K562 (cell line): ENCODE measurements around the gene RIIAD1. TPM values are rescaled to one million over a fixed set of nuclear protein-coding genes. Genes with fewer than 3 reads are reported as not detected.

Experiments used
- C11orf30 ChIP-seq: fragments of 450-650 bp; IDR thresholded peaks from 2 replicates; pipeline ENCODE4 v1.6.1; 2016; ENCODE audit warnings: low read depth, mild to moderate bottlenecking
- HOMEZ ChIP-seq: fragments of 250-450 bp; sonication (Bioruptor Pico); IDR thresholded peaks from 2 replicates; pipeline ENCODE4 v1.4.0; 2020; ENCODE audit warnings: mild to moderate bottlenecking, moderate library complexity
- PPARD ChIP-seq: fragments of 250-450 bp; sonication (Bioruptor Pico); IDR thresholded peaks from 2 replicates; pipeline ENCODE4 v1.8.0; 2022; ENCODE audit warnings: inconsistent platforms, mild to moderate bottlenecking, moderate library complexity
- TBL1XR1 ChIP-seq, 2 experiments: IDR thresholded peaks; 2 replicates each; pipeline ENCODE4 v1.6.1; 2012; ENCODE audit warnings: improper control_type of control experiment in 2 of 2, low read length in 2 of 2, mild to moderate bottlenecking in 1 of 2
- TEAD2 ChIP-seq: fragments of 450-650 bp; IDR thresholded peaks from 2 replicates; pipeline ENCODE4 v1.6.1; 2016; ENCODE audit warnings: missing genetic modification characterization, control low read depth, missing compliant biosample characterization
- ZKSCAN8 ChIP-seq: fragments of 200-800 bp; sonication (Bioruptor generic); IDR thresholded peaks from 2 replicates; pipeline ENCODE4 v1.6.1; 2016; ENCODE audit warnings: missing genetic modification characterization, missing compliant biosample characterization
- ZNF263 ChIP-seq: sonication (generic); formaldehyde crosslinking; IDR thresholded peaks from 2 replicates; pipeline ENCODE4 v1.8.0; 2022; ENCODE audit warnings: mild to moderate bottlenecking, missing genetic modification reagents, borderline replicate concordance
- ZNF507 ChIP-seq: conservative IDR thresholded peaks from 2 replicates; pipeline ENCODE4 v1.6.1; 2017; ENCODE audit warnings: missing genetic modification characterization, missing compliant biosample characterization
- ZNF639 ChIP-seq, 2 experiments: fragments of 200-800 bp in 1 of 2; sonication (Bioruptor generic) in 1 of 2; sonication (generic) in 1 of 2; formaldehyde crosslinking in 1 of 2; IDR thresholded peaks in 1 of 2; conservative IDR thresholded peaks in 1 of 2; 2 replicates each; pipeline versions ENCODE4 v1.5.0 to v1.6.1; 2016 to 2020; ENCODE audit warnings: missing compliant biosample characterization in 1 of 2, missing genetic modification characterization in 1 of 2, missing genetic modification reagents in 1 of 2
- ZZZ3 ChIP-seq: fragments of 450-650 bp; IDR thresholded peaks from 2 replicates; pipeline ENCODE4 v1.6.1; 2016; ENCODE audit warnings: antibody characterized with exemption, mild to moderate bottlenecking, moderate library complexity
- polyA plus RNA-seq, 8 experiments: library from polyadenylated mRNA; depleted of rRNA in 4 of 8; stranded (reverse) in 5 of 8; unstranded in 3 of 8; fragments of >200 nt; fragmentation: Nextera tagmentation in 2 of 8; fragmentation: Illumina TruSeq in 1 of 8; extraction: Ambion mirVana in 2 of 8; extraction: Trizol in 1 of 8; gene quantifications; 2 replicates each; pipeline versions ENCODE4 v1.2.1 to v1.2.3, GENCODE V29; 2011 to 2014; ENCODE audit warnings: inconsistent platforms in 1 of 8, missing spikeins in 1 of 8
- total RNA-seq, 7 experiments: library from RNA; depleted of rRNA in 6 of 7; stranded (reverse); fragments of >200 nt in 6 of 7; fragmentation: Illumina TruSeq in 2 of 7; extraction: Trizol in 2 of 7; gene quantifications; 2 replicates each; pipeline versions ENCODE4 v1.2.1 to v1.2.3, GENCODE V29; 2011 to 2021; ENCODE audit warnings: low replicate concordance in 1 of 7
- TF ChIP-seq, protein P1 (sequence below), 2 experiments: IDR thresholded peaks; 2 replicates each; pipeline ENCODE4 v1.6.1; 2011; ENCODE audit warnings: borderline replicate concordance in 1 of 2, control low read depth in 1 of 2, low read depth in 1 of 2, low read length in 1 of 2, mild to moderate bottlenecking in 1 of 2, mixed read lengths in 1 of 2, moderate library complexity in 1 of 2; ENCODE audit not compliant: insufficient read depth in 1 of 2, insufficient read length in 1 of 2, poor library complexity in 1 of 2, severe bottlenecking in 1 of 2; ENCODE audit errors: extremely low read depth in 1 of 2
- TF ChIP-seq, protein P2 (sequence below): fragments of 450-650 bp; formaldehyde crosslinking; IDR thresholded peaks from 2 replicates; pipeline ENCODE4 v1.4.0; 2020; ENCODE audit warnings: mild to moderate bottlenecking
- TF ChIP-seq, protein P3 (sequence below), 2 experiments: fragments of 450-650 bp; IDR thresholded peaks; 2 replicates each; pipeline ENCODE4 v1.6.1; 2016
- TF ChIP-seq, protein P4 (sequence below): fragments of 450-650 bp; formaldehyde crosslinking; IDR thresholded peaks from 2 replicates; pipeline ENCODE4 v1.4.0; 2020; ENCODE audit warnings: mild to moderate bottlenecking, moderate library complexity
- TF ChIP-seq, protein P5 (sequence below): fragments of 250-450 bp; sonication (Bioruptor Pico); IDR thresholded peaks from 2 replicates; pipeline ENCODE4 v1.8.0; 2021; ENCODE audit warnings: borderline replicate concordance, mild to moderate bottlenecking, moderate library complexity; ENCODE audit not compliant: poor library complexity, severe bottlenecking

The RIIAD1 gene
- total and polyA plus RNA-seq, 9 of the 15 experiments (the other 6 are each of a cell fraction or from before 2014, with no cell fraction given): not detected

GRCh38 chr1:151762941-151763921 lies 41.9 kb downstream of the RIIAD1 start, which contains the start of gene MRPL9 (continued):
- TF ChIP-seq, protein P1, sequence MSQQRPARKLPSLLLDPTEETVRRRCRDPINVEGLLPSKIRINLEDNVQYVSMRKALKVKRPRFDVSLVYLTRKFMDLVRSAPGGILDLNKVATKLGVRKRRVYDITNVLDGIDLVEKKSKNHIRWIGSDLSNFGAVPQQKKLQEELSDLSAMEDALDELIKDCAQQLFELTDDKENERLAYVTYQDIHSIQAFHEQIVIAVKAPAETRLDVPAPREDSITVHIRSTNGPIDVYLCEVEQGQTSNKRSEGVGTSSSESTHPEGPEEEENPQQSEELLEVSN (IDR thresholded peaks at IDR 0.05; ENCODE audit: borderline replicate concordance in 1 of 2, extremely low read depth in 1 of 2, insufficient read depth in 1 of 2, insufficient read length in 1 of 2, low read depth in 1 of 2, low read length in 1 of 2, poor library complexity in 1 of 2, severe bottlenecking in 1 of 2): peak in 1 of 2 experiments; percentile 47
- TF ChIP-seq, protein P2, sequence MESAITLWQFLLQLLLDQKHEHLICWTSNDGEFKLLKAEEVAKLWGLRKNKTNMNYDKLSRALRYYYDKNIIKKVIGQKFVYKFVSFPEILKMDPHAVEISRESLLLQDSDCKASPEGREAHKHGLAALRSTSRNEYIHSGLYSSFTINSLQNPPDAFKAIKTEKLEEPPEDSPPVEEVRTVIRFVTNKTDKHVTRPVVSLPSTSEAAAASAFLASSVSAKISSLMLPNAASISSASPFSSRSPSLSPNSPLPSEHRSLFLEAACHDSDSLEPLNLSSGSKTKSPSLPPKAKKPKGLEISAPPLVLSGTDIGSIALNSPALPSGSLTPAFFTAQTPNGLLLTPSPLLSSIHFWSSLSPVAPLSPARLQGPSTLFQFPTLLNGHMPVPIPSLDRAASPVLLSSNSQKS (CRISPR knock-in tag): no peak
- TF ChIP-seq ZZZ3 (no peak), PPARD (no peak), TBL1XR1 (IDR thresholded peaks at IDR 0.05; ENCODE audit: low read length in 2 of 2) (peak in 1 of 2 experiments; percentile 28; a peak in 1 of 4 replicates), HOMEZ (no peak), C11orf30 (peak; percentile 100), ZNF507 (tag) (no peak), ZKSCAN8 (no peak), ZNF639 (CRISPR knock-in tag; conservative IDR thresholded peaks at IDR 0.05 in 1 of 2, IDR thresholded peaks at IDR 0.05 in 1 of 2) (peak in 1 of 2 experiments; percentile 81; a peak in 2 of 4 replicates), ZNF263 (peak; percentile 49; the same call in 1 of the 2 replicates), TEAD2 (tag) (no peak)
- TF ChIP-seq, protein P3, sequence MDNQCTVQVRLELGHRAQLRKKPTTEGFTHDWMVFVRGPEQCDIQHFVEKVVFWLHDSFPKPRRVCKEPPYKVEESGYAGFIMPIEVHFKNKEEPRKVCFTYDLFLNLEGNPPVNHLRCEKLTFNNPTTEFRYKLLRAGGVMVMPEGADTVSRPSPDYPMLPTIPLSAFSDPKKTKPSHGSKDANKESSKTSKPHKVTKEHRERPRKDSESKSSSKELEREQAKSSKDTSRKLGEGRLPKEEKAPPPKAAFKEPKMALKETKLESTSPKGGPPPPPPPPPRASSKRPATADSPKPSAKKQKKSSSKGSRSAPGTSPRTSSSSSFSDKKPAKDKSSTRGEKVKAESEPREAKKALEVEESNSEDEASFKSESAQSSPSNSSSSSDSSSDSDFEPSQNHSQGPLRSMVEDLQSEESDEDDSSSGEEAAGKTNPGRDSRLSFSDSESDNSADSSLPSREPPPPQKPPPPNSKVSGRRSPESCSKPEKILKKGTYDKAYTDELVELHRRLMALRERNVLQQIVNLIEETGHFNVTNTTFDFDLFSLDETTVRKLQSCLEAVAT (IDR thresholded peaks at IDR 0.05): peak in 1 of 2 experiments; percentile 57; a peak in 1 of 4 replicates
- TF ChIP-seq, protein P4, sequence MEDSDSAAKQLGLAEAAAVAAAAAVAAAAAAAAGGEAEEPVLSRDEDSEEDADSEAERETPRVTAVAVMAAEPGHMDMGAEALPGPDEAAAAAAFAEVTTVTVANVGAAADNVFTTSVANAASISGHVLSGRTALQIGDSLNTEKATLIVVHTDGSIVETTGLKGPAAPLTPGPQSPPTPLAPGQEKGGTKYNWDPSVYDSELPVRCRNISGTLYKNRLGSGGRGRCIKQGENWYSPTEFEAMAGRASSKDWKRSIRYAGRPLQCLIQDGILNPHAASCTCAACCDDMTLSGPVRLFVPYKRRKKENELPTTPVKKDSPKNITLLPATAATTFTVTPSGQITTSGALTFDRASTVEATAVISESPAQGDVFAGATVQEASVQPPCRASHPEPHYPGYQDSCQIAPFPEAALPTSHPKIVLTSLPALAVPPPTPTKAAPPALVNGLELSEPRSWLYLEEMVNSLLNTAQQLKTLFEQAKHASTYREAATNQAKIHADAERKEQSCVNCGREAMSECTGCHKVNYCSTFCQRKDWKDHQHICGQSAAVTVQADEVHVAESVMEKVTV: no peak
- TF ChIP-seq, protein P5, sequence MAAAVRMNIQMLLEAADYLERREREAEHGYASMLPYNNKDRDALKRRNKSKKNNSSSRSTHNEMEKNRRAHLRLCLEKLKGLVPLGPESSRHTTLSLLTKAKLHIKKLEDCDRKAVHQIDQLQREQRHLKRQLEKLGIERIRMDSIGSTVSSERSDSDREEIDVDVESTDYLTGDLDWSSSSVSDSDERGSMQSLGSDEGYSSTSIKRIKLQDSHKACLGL: no peak
